Neural cell (in vitro differentiated cells): ENCODE results near the gene MGLL.

Experiments
- CTCF ChIP-seq: fragments of 450-650 bp; IDR thresholded peaks from 2 replicates; pipeline ENCODE4 v1.5.1; 2014; ENCODE audit warnings: antibody characterized with exemption, mild to moderate bottlenecking, moderate library complexity; ENCODE audit not compliant: poor library complexity, severe bottlenecking
- SMC3 ChIP-seq: fragments of 450-650 bp; conservative IDR thresholded peaks from 2 replicates; pipeline ENCODE4 v1.6.1; 2014; ENCODE audit warnings: antibody characterized with exemption, mild to moderate bottlenecking, moderate library complexity; ENCODE audit not compliant: poor library complexity

DNA sequence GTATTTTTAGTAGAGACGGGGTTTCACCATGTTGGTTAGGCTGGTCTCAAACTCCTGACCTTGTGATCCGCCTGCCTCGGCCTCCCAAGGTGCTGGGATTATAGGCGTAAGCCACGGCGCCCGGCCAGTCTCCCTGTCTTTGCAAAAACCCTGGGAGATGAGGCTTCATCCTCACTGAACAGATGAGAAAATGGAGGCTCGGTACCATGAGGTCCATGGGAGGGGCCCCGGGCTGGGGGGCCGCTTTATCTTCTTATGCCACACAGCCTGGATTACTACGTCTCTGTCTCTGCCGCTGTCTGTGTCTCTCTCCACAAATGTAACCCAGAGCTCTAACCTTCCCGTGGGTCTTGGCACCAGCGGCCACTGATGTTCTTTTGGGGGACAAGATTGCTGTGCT, 110.4 kb downstream of the MGLL start:
- TF ChIP-seq CTCF (no peak), SMC3 (no peak)
